ENCODE results near the gene SLC27A5.

The SLC27A5 gene

GRCh38 chr19:58538257-58539168 is 26.7 kb upstream of the SLC27A5 start:
- Histone ChIP-seq H3K9ac (ENCODE audit: low read length) (no peak overlapping the region), H3K4me2 (ENCODE audit: low read depth, low read length) (no peak overlapping the region)

GRCh38 chr19:58536852-58537798 is 25.3 kb upstream of the SLC27A5 start:
- Histone ChIP-seq H4K20me1 (ENCODE audit: insufficient read depth, low read length) (no peaks in the 10 kb centered on the region), H3F3A (ENCODE audit: insufficient read depth, low read length) (no peaks in the 10 kb centered on the region), H3K79me2 (ENCODE audit: low read length) (no peaks in the 10 kb centered on the region), H3K4me1 (ENCODE audit: low read length) (no peaks in the 10 kb centered on the region), H3K9ac (ENCODE audit: low read length) (no peak overlapping the region), H3K4me2 (ENCODE audit: low read depth, low read length) (no peak overlapping the region), H3K9me3 (replicated peaks; ENCODE audit: insufficient read depth, low read length) (no peaks in the 10 kb centered on the region), H3K27ac (ENCODE audit: low read length) (no peak overlapping the region), H3K4me3 (ENCODE audit: low read length) (no peak overlapping the region), H3K36me3 (replicated peaks; ENCODE audit: insufficient read depth, low read length) (no peaks in the 10 kb centered on the region), H3K27me3 (replicated peaks; ENCODE audit: insufficient read depth, low read length) (peaks cover 34% of the 10 kb centered on the region), H2AFZ (ENCODE audit: low read length) (no peak overlapping the region), H3K9me2 (replicated peaks; ENCODE audit: insufficient read depth, low read length) (no peaks in the 10 kb centered on the region)
- TF ChIP-seq EZH2 (optimal IDR thresholded peaks at IDR 0.05; ENCODE audit: low read depth, low read length) (no peak), CTCF (IDR thresholded peaks at IDR 0.05; ENCODE audit: low read length) (no peak), EZH2phosphoT487 (IDR thresholded peaks at IDR 0.05; ENCODE audit: low read length) (no peak)
- no peak for DNase-seq

More at GRCh38 chr19:58538257-58539168, 26.7 kb upstream of the SLC27A5 start:
- TF ChIP-seq EZH2phosphoT487 (IDR thresholded peaks at IDR 0.05; ENCODE audit: low read length) = no peak
- TF ChIP-seq EZH2 (optimal IDR thresholded peaks at IDR 0.05; ENCODE audit: low read depth, low read length) = no peak
- no peak for TF ChIP-seq CTCF (IDR thresholded peaks at IDR 0.05; ENCODE audit: low read length)
- Histone ChIP-seq H3K9me3 (replicated peaks; ENCODE audit: insufficient read depth, low read length) (no peaks in the 10 kb centered on the region), H4K20me1 (ENCODE audit: insufficient read depth, low read length) (no peaks in the 10 kb centered on the region), H3K4me1 (ENCODE audit: low read length) (no peaks in the 10 kb centered on the region), H3K36me3 (replicated peaks; ENCODE audit: insufficient read depth, low read length) (no peaks in the 10 kb centered on the region), H3K27me3 (replicated peaks; ENCODE audit: insufficient read depth, low read length) (peaks cover 26% of the 10 kb centered on the region), H3K4me3 (ENCODE audit: low read length) (no peak overlapping the region), H2AFZ (ENCODE audit: low read length) (no peak overlapping the region), H3K9me2 (replicated peaks; ENCODE audit: insufficient read depth, low read length) (no peaks in the 10 kb centered on the region), H3F3A (ENCODE audit: insufficient read depth, low read length) (peaks cover under 1% of the 10 kb centered on the region; the same call in 1 of the 2 replicates), H3K27ac (ENCODE audit: low read length) (no peak overlapping the region), H3K79me2 (ENCODE audit: low read length) (no peaks in the 10 kb centered on the region)
- DNase-seq = no peak

GRCh38 chr19:58535857-58536256 is 24.1 kb upstream of the SLC27A5 start:
- H3K27me3 ChIP-seq (replicated peaks; ENCODE audit: insufficient read depth, low read length) = peaks cover 47% of the 10 kb centered on the region
- no peak overlapping the region for H2AFZ ChIP-seq (ENCODE audit: low read length)
- H3K36me3 ChIP-seq (replicated peaks; ENCODE audit: insufficient read depth, low read length) = no peaks in the 10 kb centered on the region
- no peak for DNase-seq
- H3K9me3 ChIP-seq (replicated peaks; ENCODE audit: insufficient read depth, low read length) = no peaks in the 10 kb centered on the region
- no peak for TF ChIP-seq CTCF (IDR thresholded peaks at IDR 0.05; ENCODE audit: low read length)
- no peak for TF ChIP-seq EZH2phosphoT487 (IDR thresholded peaks at IDR 0.05; ENCODE audit: low read length)
- TF ChIP-seq EZH2 (optimal IDR thresholded peaks at IDR 0.05; ENCODE audit: low read depth, low read length) = no peak
- H3K9me2 ChIP-seq (replicated peaks; ENCODE audit: insufficient read depth, low read length) = no peaks in the 10 kb centered on the region
- H4K20me1 ChIP-seq (ENCODE audit: insufficient read depth, low read length) = no peaks in the 10 kb centered on the region
- no peak overlapping the region for H3K4me2 ChIP-seq (ENCODE audit: low read depth, low read length)
- no peaks in the 10 kb centered on the region for H3F3A ChIP-seq (ENCODE audit: insufficient read depth, low read length)
- H3K79me2 ChIP-seq (ENCODE audit: low read length) = no peaks in the 10 kb centered on the region
- H3K4me1 ChIP-seq (ENCODE audit: low read length) = no peaks in the 10 kb centered on the region
- H3K4me3 ChIP-seq (ENCODE audit: low read length) = no peak overlapping the region
- no peak overlapping the region for H3K9ac ChIP-seq (ENCODE audit: low read length)
- H3K27ac ChIP-seq (ENCODE audit: low read length) = no peak overlapping the region

Measured in MM.1S (cell line).